ENCODE measurements around the gene GALNTL6. TPM values are rescaled to one million over a fixed set of nuclear protein-coding genes. Genes with fewer than 3 reads are reported as not detected.

The GALNTL6 gene
- total and polyA plus RNA-seq, 2 donors (not counting 1 experiment from before 2014, with no cell fraction given) = not detected

DNA sequence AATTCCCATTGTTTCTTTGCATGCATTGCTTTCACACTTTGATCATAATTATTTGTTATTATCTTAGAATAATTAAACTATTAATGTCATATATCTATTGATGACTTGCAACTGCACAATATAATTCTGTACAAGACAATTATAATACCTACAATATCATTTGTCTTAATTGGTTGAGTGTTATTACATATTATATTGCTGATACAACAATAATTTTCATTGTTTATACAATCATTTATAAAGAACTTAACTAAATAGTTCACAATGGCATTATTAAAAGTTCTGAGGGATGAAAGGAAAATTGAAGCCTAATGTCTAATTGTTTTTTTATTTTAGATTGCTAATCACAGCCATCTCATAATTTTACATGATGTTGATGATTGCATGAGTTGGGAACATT, 227.6 kb downstream of the GALNTL6 start:
- H2AFZ ChIP-seq (ENCODE audit: low read length) = no peak overlapping the region
- H3K9me3 ChIP-seq (ENCODE audit: control insufficient read depth, insufficient read depth, low read depth, low read length) = no peaks in the 10 kb centered on the region
- TF ChIP-seq EZH2 (IDR thresholded peaks at IDR 0.05; ENCODE audit: low read length, missing control alignments) = no peak
- TF ChIP-seq, protein P1, sequence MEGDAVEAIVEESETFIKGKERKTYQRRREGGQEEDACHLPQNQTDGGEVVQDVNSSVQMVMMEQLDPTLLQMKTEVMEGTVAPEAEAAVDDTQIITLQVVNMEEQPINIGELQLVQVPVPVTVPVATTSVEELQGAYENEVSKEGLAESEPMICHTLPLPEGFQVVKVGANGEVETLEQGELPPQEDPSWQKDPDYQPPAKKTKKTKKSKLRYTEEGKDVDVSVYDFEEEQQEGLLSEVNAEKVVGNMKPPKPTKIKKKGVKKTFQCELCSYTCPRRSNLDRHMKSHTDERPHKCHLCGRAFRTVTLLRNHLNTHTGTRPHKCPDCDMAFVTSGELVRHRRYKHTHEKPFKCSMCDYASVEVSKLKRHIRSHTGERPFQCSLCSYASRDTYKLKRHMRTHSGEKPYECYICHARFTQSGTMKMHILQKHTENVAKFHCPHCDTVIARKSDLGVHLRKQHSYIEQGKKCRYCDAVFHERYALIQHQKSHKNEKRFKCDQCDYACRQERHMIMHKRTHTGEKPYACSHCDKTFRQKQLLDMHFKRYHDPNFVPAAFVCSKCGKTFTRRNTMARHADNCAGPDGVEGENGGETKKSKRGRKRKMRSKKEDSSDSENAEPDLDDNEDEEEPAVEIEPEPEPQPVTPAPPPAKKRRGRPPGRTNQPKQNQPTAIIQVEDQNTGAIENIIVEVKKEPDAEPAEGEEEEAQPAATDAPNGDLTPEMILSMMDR (conservative IDR thresholded peaks at IDR 0.05 in 1 of 2, IDR thresholded peaks at IDR 0.05 in 1 of 2; ENCODE audit: low read depth in 1 of 2, low read length in 2 of 2) = no peak
- H3K79me2 ChIP-seq (ENCODE audit: control insufficient read depth, insufficient read depth, low read length) = no peaks in the 10 kb centered on the region
- no peak for DNase-seq (ENCODE audit: low read depth in 2 of 2)
- H3K4me1 ChIP-seq (ENCODE audit: control insufficient read depth, extremely low read depth, insufficient read depth, low read length) = no peaks in the 10 kb centered on the region
- H4K20me1 ChIP-seq (ENCODE audit: control insufficient read depth, extremely low read depth, insufficient read depth, low read length) = no peaks in the 10 kb centered on the region
- H3K27me3 ChIP-seq (ENCODE audit: control insufficient read depth, insufficient read depth, low read length) = no peaks in the 10 kb centered on the region
- H3K36me3 ChIP-seq (ENCODE audit: control insufficient read depth, insufficient read depth, low read length) = no peaks in the 10 kb centered on the region
- no peak overlapping the region for H3K27ac ChIP-seq (ENCODE audit: insufficient read depth, low read length)
- no peak overlapping the region for H3K9ac ChIP-seq (ENCODE audit: insufficient read depth, low read length)
- H3K4me3 ChIP-seq (replicated peaks in 1 of 4; ENCODE audit: control extremely low read depth in 1 of 4, insufficient read depth in 1 of 4, low read depth in 3 of 4, low read length in 4 of 4) = no peak overlapping the region
- no peak overlapping the region for H3K4me2 ChIP-seq (ENCODE audit: extremely low read depth, insufficient read depth, low read length)

DNA sequence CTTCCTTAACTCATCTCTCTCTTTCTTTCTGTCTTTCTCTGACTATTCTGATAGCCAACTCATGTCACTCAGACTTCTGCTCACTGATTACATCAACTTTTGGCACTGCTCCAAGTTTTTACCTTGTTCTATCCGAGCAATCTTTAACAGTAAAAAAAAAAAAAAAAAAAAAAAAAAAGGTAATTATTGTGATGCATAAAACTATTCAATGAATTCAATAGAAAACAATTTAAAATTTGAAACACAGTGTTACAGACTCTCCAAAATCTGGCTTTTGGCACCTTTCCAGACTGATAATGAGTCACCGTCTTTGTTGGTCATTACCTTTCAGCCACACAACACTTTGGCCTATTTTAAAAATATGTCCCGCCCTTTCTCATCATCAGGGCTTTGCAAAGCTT, 229.5 kb downstream of the GALNTL6 start:
- Histone ChIP-seq H4K20me1 (ENCODE audit: control insufficient read depth, extremely low read depth, insufficient read depth, low read length) (no peaks in the 10 kb centered on the region), H3K4me1 (ENCODE audit: control insufficient read depth, extremely low read depth, insufficient read depth, low read length) (no peaks in the 10 kb centered on the region), H2AFZ (ENCODE audit: low read length) (no peak overlapping the region), H3K4me2 (ENCODE audit: extremely low read depth, insufficient read depth, low read length) (no peak overlapping the region), H3K27me3 (ENCODE audit: control insufficient read depth, insufficient read depth, low read length) (no peaks in the 10 kb centered on the region), H3K36me3 (ENCODE audit: control insufficient read depth, insufficient read depth, low read length) (no peaks in the 10 kb centered on the region), H3K79me2 (ENCODE audit: control insufficient read depth, insufficient read depth, low read length) (no peaks in the 10 kb centered on the region), H3K9ac (ENCODE audit: insufficient read depth, low read length) (no peak overlapping the region), H3K27ac (ENCODE audit: insufficient read depth, low read length) (no peak overlapping the region), H3K9me3 (ENCODE audit: control insufficient read depth, insufficient read depth, low read depth, low read length) (no peaks in the 10 kb centered on the region), H3K4me3 (replicated peaks in 1 of 4; ENCODE audit: control extremely low read depth in 1 of 4, insufficient read depth in 1 of 4, low read depth in 3 of 4, low read length in 4 of 4) (no peak overlapping the region)
- peak in 1 of 2 donors; percentile 19 for DNase-seq (ENCODE audit: low read depth in 2 of 2)
- no peak for TF ChIP-seq EZH2 (IDR thresholded peaks at IDR 0.05; ENCODE audit: low read length, missing control alignments)
- TF ChIP-seq, protein P1 (conservative IDR thresholded peaks at IDR 0.05 in 1 of 2, IDR thresholded peaks at IDR 0.05 in 1 of 2; ENCODE audit: low read depth in 1 of 2, low read length in 2 of 2) = no peak

DNA sequence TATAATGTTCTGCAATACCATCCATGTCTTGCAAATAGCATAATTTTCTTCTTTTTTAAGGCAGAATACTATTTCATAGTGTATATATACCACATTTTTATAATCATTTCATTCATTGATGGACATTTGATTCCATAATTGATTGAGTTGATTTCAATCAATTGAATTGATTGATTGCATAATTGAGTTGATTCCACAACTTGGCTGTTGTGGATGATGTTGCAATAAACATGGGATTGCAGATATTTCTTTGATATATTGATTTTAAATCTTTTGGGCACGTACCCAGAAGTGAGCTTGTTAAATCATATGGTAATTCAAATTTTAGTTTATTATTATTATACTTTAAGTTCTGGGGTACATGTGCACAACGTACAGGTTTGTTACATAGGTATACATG, 232.8 kb downstream of the GALNTL6 start:
- no peak overlapping the region for H3K9ac ChIP-seq (ENCODE audit: insufficient read depth, low read length)
- no peak overlapping the region for H3K4me2 ChIP-seq (ENCODE audit: extremely low read depth, insufficient read depth, low read length)
- no peak for TF ChIP-seq EZH2 (IDR thresholded peaks at IDR 0.05; ENCODE audit: low read length, missing control alignments)
- TF ChIP-seq, protein P1 (conservative IDR thresholded peaks at IDR 0.05 in 1 of 2, IDR thresholded peaks at IDR 0.05 in 1 of 2; ENCODE audit: low read depth in 1 of 2, low read length in 2 of 2) = no peak
- H3K9me3 ChIP-seq (ENCODE audit: control insufficient read depth, insufficient read depth, low read depth, low read length) = no peaks in the 10 kb centered on the region
- H2AFZ ChIP-seq (ENCODE audit: low read length) = no peak overlapping the region
- H3K4me3 ChIP-seq (replicated peaks in 1 of 4; ENCODE audit: control extremely low read depth in 1 of 4, insufficient read depth in 1 of 4, low read depth in 3 of 4, low read length in 4 of 4) = no peak overlapping the region
- no peaks in the 10 kb centered on the region for H3K4me1 ChIP-seq (ENCODE audit: control insufficient read depth, extremely low read depth, insufficient read depth, low read length)
- H4K20me1 ChIP-seq (ENCODE audit: control insufficient read depth, extremely low read depth, insufficient read depth, low read length) = no peaks in the 10 kb centered on the region
- DNase-seq (ENCODE audit: low read depth in 2 of 2) = no peak
- H3K79me2 ChIP-seq (ENCODE audit: control insufficient read depth, insufficient read depth, low read length) = no peaks in the 10 kb centered on the region
- no peaks in the 10 kb centered on the region for H3K27me3 ChIP-seq (ENCODE audit: control insufficient read depth, insufficient read depth, low read length)
- no peak overlapping the region for H3K27ac ChIP-seq (ENCODE audit: insufficient read depth, low read length)
- no peaks in the 10 kb centered on the region for H3K36me3 ChIP-seq (ENCODE audit: control insufficient read depth, insufficient read depth, low read length)
